Activated T-cell treated with anti-CD3 and anti-CD28 coated beads for 1 hour (primary cell): Measurements from ENCODE around the gene ZNF547.
A peak's percentile ranks its signal among the peaks of the same experiment; 100 is the strongest.
"Not testable (repeated sequence)": the region's sequence is repeated elsewhere in the genome, so short reads cannot be mapped to it uniquely, and the experiment has no call there.

ENCODE experiments used
- DNase-seq: peaks from one replicate; pipeline ENCODE4 v3.0.0-alpha.2; 2020; ENCODE audit warnings: low read depth

ZNF547 gene

DNA sequence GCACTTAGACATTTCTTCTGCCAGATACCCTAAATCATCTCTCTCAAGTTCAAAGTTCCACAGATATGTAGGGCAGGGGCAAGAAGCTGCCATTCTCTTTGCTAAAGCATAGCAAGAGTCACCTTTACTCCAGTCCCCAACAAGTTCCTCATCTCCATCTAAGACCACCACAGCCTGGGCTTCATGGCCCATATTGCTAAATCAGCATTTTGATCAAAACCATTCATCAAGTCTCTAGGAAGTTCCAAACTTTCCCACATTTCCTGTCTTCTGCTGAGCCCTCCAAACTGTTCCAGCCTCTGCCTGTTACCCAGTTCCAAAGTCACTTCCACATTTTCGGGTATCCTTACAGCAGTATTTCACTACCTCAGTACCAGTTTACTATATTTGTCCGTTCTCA is 11.3 kb downstream of the ZNF547 start:
- not testable (repeated sequence) for DNase-seq

DNA sequence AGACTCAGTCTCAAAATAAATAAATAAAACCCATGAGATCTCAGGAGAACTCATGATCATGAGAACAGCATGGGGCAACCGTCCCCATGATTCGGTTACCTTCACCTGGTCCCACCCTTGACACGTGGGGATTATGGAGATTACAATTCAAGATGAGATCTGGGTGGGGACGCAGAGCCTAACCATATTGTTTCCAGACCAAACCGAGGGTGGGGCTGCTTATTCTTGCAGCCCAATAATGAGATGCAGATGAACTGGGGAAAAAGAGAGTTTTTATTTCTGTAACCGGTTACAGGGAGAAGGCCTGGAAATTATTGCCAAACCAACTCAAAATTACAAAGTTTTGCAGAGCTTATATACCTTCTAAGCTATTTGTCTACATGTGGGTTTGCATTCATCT is 12.8 kb downstream of the ZNF547 start:
- no peak for DNase-seq

DNA sequence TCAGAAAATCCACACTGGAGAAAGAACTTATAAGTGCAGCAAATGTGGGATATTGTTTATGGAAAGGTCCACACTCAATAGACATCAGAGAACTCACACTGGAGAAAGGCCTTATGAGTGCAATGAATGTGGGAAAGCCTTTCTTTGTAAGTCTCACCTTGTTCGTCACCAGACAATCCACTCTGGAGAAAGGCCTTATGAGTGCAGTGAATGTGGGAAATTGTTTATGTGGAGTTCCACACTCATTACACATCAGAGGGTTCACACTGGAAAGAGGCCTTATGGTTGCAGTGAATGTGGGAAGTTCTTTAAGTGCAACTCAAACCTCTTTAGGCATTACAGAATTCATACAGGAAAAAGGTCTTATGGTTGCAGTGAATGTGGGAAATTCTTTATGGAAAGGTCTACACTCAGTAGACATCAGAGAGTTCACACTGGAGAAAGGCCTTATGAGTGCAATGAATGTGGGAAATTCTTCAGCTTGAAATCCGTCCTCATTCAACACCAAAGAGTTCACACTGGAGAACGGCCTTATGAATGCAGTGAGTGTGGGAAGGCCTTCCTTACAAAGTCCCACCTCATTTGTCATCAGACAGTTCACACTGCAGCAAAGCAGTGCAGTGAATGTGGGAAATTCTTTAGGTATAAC is 14.3 kb downstream of the ZNF547 start:
- no peak for DNase-seq

DNA sequence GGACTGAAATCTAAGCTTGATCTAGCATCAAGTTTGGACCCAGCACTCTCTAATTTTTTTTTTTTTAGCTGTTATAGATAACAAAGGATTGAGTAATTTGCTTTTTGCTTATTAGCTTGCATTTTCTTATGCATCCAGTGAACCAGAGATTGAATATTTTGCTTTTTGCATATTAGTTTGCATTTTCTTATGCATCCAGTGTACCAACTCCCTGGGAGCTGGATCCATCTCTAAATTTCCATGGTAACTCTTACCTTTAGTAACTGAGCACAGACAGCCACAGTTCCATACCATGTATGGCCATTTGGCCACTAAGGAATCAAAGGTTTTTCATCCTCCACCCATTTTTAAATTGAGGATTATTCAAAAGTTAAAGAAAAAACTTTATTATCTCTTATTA is 17.6 kb downstream of the ZNF547 start:
- no peak for DNase-seq

DNA sequence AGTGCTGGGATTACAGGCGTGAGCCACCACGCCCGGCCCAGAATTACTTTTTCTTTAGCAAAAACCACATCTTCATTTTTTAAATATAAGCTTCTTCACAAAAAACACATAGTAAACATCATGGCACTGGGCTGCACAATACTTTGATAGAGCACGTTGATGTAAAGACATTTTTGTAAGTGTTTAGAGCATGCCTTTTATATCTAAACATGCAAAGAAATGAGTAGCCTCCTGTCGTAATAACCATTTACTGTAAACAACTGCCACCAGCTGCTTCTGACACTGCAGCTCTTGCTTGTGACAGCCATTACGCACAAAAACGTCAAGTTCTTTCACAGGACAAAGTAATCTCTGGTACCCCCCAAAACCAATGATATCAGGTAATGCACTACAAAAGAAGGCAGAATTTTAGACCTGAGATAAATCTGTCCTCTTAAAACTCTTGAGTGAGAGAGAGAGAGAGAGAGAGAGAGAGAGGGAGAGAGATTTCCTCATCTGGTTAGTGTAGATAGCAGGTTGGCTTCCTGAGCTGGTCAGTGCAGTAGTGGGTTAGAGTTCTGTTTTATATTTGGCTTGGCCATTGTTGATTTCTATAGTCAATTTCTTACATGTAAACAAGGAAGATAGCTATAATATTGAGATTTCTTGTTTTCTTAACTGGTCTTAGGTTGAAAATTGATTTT is 19.6 kb downstream of the ZNF547 start:
- DNase-seq, result no peak

DNA sequence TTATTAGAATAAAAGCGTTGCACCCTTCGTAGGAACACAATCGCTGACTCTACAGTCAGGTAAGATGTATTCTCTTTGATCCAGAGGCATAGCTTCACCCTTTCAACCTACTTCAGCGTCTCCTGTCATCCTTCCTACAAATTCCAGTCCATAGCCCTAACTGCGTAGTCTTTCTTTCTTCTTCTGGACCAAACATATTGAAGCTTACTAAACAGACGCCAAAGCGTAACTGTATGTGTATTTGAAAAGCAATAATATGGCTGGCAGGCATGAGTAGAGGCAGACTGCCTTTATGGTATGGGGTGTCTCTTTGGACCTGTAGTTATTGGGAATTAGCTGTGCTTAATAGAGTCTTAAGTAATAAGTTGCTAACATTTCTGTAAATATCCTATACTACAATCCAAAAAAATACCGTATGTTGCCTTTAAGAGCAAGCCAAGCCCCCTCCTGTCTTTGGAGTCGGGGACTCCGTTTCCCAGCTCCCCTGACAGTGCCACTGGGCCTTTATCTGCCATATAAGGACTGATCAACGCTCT is 25.9 kb downstream of the ZNF547 start:
- DNase-seq, result no peak

DNA sequence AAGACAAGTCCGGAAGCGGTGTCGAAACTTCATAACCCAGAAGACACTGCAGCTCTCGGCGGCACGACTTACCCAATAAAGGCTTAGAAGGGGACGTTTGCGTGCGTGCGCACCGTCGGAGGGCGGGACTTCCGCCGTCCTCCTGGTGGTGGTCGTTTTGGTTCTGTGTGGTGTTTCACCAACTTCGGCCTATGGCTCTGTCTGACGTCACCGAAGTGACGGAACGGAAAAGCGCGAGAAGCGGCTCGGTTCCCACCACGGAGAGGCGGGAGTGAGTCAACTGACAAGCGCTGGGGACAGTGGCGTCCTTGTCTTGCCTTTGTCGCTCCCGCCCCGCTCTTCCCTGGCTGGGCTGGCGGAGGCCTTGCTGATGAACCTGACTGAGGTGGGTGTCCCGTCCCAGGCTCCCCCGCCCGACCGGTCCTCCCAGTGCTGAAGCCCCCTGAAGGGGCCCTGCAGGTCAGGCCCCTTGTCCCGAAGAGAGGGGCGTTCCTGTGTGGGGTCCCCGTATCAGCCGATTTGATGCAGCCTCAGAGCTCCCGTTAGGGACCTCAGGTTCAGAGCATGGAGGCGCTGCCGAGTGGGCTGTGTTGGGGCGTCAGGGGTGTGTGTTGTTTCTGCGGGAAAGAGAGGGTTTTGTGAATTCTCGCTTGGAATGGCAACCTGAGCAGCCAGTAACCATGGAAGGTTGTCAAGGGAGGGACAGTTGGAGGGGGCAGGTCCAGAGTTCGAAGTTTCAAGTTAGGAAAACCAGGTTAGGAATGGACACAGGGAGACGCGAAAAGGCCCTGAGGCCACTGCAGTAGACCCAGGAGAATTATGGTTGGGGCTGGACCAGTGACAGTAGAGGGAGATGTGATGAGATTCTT is 26.6 kb downstream of the ZNF547 start, which contains the start of gene ZNF548:
Gene ZNF548, plus strand, starts transcription at position 125 of the 869 bp plus-strand sequence. Its CDS starts 246 bp downstream, at position 371.
- peak; percentile 94 for DNase-seq

DNA sequence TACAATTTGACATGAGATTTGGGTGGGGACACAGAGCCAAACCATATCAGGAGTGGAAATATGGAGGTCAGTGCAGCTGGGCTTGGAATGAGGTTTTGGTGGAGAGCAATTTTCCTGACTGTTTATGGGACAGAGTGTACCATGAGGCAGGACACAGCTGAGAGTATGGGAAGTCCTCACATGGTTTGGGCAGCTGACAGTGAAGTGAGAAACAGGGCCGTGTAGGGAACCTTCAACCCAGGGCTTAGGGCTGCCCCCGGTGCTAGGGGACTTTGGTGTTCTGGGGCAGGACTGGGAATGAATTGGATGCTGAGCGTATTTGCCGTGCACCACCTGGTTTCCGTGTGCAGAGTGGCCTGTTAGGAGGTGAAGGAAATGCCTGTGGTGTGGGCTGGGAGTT is 32.4 kb downstream of the ZNF547 start:
- DNase-seq, result no peak

DNA sequence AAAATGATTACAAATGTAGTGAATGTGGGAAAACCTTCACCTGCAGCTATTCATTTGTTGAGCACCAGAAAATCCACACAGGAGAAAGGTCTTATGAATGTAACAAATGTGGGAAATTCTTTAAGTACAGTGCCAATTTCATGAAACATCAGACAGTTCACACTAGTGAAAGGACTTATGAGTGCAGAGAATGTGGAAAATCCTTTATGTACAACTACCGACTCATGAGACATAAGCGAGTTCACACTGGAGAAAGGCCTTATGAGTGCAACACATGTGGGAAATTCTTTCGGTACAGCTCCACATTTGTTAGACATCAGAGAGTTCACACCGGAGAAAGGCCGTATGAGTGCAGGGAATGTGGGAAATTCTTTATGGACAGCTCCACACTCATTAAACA is 35.5 kb downstream of the ZNF547 start:
- DNase-seq, result no peak

DNA sequence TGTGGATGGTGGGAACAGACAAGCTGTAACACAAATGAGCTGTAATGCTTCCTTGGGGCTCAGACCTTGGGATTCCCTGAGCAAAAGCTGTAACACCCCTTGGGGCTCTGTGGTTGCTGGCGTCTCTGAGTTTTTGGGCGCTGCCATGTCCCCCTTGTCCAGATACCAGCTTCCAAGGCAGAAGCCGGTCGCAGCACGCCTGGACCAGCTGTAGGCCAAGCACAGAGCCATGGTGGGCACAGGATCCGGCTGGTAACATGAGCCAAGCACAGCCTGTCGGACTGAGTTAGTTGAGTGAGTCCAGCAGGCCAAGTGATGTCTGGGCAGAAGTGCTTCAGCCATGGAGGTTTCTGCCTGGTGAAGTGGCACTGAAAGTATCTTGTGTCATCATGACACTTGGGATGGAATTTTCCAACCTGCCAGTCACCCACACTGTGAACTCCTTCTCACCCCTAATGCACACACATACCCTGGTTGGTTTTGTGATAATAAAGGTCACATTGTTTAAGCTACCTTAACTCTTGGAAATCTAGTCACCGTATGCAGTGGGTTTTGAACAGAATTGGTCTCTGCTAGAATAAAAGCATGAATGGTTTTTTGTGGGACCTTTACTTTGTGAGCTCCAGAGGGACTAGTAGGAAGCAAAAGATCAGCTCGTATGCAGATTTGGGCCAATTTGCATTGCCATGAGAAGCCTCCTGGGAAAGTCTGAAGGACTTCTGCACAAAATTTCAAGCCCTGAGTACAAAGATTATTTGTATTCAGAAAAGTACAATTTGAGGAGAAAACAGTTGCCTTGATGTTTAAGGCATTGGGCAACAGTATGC is 40.6 kb downstream of the ZNF547 start:
- DNase-seq, result no peak

DNA sequence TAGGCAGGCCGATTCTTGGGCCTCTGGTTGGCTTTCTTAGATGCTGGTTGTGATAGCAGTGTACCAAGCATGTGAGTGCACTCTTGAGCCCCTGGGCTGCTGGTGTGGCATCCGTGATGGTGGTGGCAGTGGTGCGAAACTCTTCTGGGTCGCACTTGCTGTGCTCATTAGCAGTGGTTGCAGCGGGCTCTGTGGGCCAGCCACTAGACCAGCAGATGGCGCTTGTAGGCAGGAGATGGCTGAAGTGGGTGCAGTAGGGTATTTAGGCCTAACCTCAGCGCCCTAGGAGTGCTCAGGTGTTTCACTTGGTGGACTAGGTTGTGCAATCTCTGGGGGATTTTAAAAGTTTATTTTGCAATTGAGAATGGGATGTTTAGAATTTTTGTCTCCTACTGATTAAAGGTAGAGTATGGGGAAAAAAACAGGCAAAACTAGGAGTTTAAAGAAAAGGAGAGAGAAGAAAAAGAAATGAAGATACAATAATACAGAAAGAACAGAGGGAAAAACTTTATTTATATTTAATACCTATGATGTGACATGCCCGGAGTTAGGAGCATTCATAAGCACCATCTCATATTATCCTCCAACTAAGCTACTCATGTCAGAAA is 43.3 kb downstream of the ZNF547 start:
- DNase-seq, result peak; percentile 55

DNA sequence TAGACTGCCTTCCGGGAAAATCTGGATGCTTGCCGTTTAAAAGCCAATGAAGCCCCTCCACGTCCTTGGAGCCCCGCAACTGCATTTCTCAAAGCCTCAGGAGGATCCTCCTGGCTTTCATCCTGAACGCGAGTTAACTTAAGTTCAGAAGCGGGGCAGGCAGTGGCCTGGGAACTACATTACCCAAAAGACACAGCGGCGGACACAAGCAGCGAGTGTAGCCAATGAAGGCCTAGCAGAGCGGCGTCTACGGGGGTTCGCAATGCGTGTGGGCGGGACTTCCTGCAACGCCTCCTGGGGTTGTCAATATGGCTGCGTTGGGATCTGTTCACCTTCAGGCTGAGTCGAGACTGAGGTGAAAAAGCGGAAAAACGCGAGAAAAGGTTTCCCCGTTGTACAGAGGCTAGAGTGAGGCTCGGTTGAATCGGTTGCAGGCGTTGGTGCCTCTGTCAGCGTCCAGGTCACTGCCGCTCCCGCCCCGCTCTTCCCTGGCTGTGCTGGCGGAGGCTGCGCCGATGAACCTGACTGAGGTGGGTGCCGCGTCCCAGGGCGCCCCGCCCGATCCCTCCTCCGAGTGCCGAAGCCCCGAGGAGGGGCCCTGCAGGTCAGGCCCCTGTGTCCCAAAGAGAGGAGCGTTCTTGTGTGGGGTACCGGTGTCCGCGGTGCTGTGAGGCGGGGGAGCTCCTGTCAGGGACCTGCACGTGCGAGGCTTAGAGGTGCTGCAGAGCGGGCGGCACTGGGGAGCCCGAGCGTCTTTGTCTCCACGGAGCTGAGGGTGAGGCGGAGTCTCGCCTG is 47.7 kb downstream of the ZNF547 start, which contains the start of gene ZNF17:
Gene ZNF17, plus strand, starts transcription at position 285 of the 795 bp plus-strand sequence. CDS start 2,455 bp downstream, outside the sequence.
- peak; percentile 86 for DNase-seq

DNA sequence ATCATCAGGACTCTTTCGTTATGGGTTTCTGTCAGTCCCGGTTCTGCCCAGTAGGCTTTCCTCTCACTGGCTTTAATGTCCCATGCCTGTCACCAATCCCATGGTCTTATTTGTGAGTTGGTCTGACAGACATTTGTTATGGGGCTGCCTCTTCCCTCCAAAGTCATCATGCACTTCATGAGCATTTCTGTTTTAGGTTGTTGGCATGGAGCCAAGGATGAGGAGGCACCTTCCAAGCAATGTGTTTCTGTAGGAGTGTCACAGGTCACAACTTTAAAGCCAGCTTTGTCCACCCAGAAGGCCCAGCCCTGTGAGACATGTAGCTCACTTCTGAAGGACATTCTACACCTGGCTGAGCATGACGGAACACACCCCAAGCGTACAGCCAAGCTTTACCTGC is 56.1 kb downstream of the ZNF547 start:
- DNase-seq, result no peak

DNA sequence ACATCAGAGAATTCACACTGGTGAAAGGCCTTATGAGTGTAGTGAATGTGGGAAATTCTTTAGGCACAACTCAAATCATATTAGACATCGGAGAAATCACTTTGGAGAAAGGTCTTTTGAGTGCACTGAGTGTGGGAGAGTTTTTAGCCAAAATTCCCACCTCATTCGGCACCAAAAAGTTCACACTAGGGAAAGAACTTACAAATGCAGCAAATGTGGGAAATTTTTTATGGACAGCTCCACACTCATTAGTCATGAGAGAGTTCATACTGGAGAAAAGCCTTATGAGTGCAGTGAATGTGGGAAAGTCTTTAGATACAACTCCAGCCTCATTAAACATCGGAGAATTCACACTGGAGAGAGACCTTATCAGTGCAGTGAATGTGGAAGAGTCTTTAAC is 57.7 kb downstream of the ZNF547 start:
- DNase-seq, result no peak
